GM18868 (cell line): Measurements from ENCODE around the gene CA10.

ENCODE experiments used
- ATAC-seq: cut with Tn5 transposase; IDR thresholded peaks from one replicate; pipeline ENCODE4 v1.9.1; 2021; ENCODE audit warnings: mild to moderate bottlenecking, moderate library complexity; ENCODE audit not compliant: unreplicated experiment

CA10 gene

DNA sequence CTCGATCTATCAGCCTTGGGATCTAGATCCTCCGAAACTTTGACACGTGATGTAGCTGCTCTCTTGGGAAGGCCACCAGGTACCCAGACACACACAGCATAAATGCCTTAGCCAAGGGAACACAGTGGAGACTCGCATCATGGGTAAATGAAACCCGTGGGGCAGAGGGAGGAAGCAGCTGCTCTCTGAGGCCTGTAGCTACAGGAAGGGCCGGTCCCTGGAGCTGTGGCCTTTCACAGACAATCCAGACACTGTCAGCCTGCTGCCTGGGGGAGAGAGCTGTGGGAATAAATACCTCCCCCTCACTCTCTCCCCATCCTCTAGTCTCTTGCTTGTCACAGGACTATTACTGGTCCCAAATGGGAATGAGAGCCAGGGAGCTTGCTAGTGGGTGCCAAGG, 546.9 kb downstream of the CA10 start:
- ATAC-seq, result no peak

DNA sequence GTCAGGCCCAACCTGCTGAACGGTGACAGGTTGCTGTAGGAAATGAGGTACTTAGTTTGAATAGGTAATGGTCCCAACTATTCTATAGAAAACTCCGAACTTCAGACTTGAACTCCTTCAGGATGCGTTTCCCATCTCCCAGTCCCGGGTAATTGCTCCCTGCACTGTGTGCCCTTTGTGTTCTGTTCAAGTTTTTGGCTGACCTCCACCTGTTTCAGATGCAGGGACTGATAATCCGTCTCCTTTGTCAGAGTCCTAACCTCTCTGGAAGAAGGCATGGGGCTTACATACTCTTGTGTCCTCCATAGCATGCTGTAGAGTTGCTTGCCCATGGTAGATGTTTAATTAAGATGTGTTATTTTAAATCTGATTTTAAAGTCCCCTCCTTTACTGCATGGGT, 547.7 kb downstream of the CA10 start:
- no peak for ATAC-seq

DNA sequence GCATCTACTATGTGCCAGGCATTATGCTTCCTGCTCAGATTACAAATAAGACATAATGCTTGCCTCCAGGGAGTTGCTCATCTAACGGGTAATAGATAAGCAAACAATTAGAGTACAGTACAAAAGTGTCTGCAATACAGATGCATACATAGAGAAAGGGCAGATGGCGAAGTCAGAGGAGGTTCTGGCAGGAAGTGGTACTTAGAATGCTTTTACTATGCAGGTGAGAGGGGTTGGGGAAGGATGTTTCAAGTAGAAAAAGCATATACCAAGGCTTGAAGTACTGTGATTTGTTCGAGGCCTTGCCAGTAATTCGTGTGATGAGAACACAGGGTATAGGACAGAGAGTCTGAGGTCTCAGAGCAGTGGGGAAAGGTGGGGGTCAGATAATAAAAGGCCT, 548.4 kb downstream of the CA10 start:
- ATAC-seq, result no peak

DNA sequence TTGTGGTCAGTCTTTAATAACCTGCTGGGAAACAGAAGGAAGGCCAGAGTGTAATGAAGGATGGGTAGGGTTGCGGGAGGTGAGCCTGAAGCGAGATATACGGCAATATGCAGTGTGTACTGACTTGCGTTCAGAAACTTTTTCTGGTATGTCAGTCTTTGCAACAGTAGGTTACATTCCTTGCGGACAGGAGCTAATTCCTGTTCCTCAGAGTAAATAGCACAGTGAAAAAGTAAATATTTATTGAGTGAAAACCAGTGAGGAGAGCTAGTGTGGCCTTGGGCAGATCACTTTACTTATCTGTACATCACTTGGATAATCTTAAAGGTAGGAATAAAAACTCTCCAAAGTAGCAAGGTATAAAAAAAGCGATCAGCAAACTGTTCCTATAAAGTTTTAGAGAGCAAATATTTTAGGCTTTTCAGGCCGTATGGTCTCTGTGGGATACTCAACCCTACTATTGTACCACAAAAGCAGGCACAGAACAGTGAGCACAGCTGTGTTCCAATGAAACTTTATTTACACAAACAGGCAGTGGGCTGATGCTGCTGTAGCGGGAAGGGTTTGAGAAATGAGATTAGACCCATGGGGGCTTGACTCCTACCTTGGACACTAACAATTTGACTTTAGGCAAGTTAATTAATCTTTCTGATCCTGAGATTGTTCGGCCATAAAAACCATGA, 550.1 kb downstream of the CA10 start:
- no peak for ATAC-seq

- ATAC-seq, result no peak
Measured at GRCh38 chr17:51607512-51607911, 551.0 kb downstream of the CA10 start.

DNA sequence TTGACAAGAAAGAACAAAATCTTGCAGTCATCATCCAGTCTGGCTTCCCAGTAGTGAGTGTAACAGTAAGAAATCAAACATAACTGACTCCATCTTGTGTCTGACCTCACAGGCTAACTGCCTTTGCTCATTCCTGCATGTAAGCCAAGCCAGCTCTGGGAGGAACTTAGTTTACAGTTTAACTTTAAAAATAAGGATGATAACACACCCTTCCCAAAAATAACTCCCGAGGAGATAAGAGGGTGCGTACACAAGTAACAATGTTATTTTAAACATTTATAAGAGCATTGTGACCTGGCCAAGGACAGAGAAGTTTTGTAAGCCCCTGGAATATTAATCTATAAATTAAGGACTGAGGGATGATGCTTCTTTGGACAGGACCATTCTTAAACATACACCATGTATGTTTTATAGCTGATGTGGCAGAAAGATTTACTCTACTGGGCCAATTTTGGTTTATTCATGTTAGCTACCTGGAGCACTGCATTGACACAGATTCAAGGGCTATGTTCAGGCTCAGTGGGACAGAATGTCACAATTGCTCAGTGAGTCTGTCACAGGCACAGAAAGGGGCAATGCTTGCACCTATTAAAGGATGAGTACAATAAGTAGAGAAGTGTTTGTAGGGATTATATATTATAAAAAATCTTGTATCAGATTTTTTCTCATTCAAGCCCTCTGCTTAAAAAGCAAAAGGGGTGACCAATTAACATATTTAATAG, 554.1 kb downstream of the CA10 start:
- no peak for ATAC-seq

DNA sequence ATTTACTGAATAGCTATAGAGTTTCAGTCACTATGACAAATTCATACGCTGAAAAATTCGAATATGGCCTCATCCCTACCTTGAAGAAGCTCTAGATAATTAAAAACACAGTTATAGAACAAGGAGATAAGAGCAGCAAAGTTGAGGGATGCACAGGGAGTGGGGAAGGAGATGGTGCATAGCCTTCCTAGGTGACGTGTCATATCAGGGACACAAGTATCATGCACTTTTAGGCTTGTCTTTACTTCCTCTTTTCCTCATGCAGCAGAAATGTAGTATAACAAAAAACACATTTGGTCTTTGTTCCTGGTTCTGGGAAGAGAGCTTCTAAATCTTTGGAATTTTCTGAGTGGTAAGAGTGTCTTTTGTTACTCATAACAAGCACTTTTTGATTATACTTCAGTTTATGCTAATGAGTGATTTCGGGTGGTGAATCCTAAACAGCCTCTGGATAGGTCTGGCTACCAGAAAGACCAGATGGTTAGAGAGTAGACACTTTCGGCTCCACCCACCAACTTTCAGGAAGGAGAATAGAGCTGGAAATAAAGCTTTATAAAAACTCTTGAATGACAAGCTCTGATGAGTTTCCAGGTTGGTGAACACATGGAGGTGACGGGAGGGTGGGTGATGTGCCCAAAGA, 556.8 kb downstream of the CA10 start:
- ATAC-seq, result no peak

- no peak for ATAC-seq
Measured at GRCh38 chr17:51598824-51599223, 559.7 kb downstream of the CA10 start.

DNA sequence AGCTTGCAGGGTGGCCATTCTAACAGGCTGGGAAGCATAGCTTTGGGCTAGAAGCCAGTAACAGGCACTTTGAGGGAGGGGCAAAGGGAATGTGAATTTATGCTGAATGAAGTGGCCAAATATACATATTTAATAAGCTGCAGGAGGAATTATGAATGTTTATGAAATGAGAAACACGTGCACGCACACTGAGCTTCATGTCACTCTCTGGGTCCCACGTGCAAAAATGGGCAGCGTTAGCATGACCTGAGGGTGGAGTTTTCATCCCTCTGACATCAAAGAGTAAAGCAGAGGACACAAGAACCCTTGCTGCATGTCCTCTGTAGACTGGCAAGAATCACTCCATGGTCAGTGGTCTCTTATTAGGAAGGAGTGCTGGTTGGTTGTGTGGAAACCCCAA, 561.2 kb downstream of the CA10 start:
- no peak for ATAC-seq

- ATAC-seq, result no peak
Measured at GRCh38 chr17:51595826-51596398, 562.6 kb downstream of the CA10 start.

DNA sequence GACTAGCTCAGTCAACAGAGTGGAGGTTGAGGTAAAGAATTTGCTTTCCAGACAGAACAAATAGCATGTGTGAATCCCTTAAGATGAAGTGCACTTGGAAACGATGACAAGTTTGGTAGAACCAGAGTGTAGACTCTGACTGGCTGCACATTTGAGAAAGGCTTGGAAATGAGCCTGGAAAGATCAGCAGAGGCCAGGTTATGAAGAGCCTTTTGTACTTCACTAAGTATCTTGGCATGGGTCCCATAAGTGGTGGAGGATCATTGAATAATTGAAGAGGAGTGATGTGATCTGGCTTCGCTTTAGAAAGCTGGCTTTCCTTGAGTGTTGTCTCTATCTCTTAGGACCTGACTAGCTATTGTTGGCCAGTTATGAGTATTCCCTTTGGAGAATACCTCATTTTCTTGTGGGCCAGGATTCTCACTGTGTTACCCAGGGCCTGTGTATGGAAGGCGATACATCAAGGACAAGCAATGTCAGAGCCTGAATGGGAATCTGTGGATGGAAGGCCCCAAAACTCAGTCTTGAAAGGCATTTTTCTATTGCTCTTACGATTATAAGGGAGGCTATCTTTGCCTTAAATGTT, 568.4 kb downstream of the CA10 start:
- ATAC-seq, result no peak

DNA sequence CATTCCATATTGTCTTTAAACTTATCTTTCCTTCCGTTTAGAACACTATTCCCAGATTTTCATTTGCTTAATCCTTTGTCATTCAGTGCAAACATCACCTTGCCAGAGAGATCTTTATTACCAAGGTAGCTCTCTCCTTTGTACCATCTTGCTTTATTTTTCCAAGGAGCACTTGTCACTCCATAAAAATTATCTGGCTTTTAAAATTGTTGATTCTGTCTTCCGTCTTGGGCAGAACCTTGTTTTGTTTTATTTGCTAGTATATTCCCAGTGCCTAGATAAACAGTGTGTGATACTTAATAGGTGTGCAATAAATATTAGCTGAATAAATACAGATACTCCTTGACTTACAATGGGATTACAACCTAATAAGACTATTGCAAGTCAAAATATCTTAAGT, 570.5 kb downstream of the CA10 start:
- ATAC-seq, result no peak

DNA sequence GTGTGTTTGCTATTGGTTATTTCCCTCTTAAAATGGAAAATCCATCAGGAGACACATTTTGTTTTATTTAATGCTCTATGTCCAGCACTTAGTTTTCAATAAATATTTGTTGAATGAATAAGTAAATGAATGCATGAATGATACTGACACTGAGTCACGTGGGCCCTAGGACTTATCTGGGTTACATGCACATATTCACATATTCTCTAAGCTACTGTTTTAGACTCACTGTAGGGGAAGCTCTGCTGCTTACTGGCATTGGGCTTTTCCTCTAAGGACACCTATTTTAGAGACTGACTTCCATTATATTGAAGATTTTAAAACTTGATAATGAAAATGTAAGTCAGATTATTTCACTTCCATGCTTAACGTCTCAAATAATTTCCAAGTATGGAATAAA, 571.0 kb downstream of the CA10 start:
- ATAC-seq, result no peak

- no peak for ATAC-seq
Measured at GRCh38 chr17:51585514-51586104, 572.9 kb downstream of the CA10 start.

DNA sequence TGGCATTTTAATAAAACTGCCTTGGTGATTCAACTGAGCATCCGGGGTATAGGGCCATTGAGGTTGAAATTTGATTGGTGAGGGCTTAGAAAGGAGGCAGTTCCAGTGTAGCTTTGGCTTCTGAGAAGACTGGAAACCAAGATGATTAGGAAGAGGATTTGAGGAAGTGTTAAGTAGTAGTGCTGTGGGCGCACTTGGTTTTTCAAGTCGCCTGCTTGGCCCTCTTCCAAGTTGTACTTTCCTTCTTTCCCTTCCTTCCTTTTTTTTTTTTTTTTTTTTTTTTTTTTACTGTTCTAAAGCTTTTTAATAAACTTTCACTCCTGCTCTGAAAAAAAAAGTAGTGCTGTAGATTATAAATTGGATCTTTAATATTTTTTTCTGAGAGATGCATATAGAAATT, 577.6 kb downstream of the CA10 start:
- no peak for ATAC-seq
